Measurements from ENCODE around the gene SYT1.
A peak's percentile ranks its signal among the peaks of the same experiment; 100 is the strongest.

The SYT1 gene

DNA sequence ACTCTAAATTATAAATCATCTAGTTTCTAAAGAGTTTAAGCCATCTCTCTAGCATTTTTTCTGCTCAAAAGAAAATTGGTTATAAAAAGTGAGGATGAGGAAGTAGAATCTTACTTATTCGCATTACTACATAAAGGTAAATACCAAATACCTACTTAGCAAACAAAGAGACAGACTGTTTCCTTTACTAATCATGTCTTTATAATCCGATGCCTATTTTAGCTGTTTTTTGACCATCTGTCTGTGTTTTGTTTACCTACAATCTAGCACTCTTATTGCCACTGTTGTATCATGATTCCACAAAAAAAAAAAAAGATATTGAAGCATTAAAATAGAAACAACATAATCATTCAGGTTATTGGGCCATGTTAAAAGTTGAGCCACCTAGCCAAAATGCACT, 430.0 kb downstream of the SYT1 start (continued):
- TF ChIP-seq, protein P1, sequence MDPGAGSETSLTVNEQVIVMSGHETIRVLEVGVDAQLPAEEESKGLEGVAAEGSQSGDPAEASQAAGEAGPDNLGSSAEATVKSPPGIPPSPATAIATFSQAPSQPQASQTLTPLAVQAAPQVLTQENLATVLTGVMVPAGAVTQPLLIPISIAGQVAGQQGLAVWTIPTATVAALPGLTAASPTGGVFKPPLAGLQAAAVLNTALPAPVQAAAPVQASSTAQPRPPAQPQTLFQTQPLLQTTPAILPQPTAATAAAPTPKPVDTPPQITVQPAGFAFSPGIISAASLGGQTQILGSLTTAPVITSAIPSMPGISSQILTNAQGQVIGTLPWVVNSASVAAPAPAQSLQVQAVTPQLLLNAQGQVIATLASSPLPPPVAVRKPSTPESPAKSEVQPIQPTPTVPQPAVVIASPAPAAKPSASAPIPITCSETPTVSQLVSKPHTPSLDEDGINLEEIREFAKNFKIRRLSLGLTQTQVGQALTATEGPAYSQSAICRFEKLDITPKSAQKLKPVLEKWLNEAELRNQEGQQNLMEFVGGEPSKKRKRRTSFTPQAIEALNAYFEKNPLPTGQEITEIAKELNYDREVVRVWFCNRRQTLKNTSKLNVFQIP (CRISPR knock-in tag; IDR thresholded peaks at IDR 0.05; ENCODE audit: borderline replicate concordance, low read depth): no peak
- no peak for TF ChIP-seq RARB (CRISPR knock-in tag; IDR thresholded peaks at IDR 0.05)

DNA sequence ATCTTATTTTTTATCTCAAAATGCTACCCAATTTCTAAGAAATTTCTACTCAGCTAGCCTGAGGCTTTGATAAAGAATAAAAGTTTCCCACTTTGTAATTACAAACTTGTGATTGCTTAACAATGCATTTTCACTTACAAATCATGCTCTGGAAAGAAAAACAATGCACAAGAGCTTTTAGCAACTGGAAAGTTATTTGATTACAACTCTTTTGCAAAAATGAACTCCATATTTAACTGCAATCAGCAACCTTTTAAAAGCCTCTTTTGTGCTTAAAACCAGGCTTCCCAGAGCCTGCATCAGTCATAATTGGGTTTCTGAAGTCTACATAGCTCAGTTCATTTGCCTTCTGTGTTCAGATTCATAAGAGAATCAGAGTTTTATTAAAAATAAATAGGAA, 431.0 kb downstream of the SYT1 start:
- TF ChIP-seq ISL1 (CRISPR knock-in tag; IDR thresholded peaks at IDR 0.05) (peak; percentile 46), ZFP3 (CRISPR knock-in tag; IDR thresholded peaks at IDR 0.05) (no peak)
- TF ChIP-seq, protein P2, sequence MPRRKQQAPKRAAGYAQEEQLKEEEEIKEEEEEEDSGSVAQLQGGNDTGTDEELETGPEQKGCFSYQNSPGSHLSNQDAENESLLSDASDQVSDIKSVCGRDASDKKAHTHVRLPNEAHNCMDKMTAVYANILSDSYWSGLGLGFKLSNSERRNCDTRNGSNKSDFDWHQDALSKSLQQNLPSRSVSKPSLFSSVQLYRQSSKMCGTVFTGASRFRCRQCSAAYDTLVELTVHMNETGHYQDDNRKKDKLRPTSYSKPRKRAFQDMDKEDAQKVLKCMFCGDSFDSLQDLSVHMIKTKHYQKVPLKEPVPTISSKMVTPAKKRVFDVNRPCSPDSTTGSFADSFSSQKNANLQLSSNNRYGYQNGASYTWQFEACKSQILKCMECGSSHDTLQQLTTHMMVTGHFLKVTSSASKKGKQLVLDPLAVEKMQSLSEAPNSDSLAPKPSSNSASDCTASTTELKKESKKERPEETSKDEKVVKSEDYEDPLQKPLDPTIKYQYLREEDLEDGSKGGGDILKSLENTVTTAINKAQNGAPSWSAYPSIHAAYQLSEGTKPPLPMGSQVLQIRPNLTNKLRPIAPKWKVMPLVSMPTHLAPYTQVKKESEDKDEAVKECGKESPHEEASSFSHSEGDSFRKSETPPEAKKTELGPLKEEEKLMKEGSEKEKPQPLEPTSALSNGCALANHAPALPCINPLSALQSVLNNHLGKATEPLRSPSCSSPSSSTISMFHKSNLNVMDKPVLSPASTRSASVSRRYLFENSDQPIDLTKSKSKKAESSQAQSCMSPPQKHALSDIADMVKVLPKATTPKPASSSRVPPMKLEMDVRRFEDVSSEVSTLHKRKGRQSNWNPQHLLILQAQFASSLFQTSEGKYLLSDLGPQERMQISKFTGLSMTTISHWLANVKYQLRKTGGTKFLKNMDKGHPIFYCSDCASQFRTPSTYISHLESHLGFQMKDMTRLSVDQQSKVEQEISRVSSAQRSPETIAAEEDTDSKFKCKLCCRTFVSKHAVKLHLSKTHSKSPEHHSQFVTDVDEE (CRISPR knock-in tag; IDR thresholded peaks at IDR 0.05): 0 out of 2 replicates have a peak, but pooled peaks have one; percentile 29
- ATAC-seq: peak; percentile 49; the same call in 2 of the 3 replicates

DNA sequence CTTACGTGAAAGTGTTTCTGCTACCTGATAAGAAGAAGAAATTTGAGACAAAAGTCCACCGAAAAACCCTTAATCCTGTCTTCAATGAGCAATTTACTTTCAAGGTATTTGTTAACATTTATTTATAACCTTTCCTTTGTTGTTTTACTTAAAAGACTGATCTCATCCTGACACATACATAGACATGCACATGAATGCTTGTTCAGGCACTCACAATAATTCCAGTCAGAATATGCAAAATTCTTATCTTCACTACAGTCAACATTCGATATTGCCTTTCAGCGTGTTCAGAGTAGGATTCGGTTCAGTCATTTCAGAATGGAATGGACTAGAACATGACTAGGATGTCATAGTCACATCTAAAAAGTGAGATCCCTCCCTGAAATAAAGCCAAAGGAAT, 431.6 kb downstream of the SYT1 start:
- TF ChIP-seq, protein P3, sequence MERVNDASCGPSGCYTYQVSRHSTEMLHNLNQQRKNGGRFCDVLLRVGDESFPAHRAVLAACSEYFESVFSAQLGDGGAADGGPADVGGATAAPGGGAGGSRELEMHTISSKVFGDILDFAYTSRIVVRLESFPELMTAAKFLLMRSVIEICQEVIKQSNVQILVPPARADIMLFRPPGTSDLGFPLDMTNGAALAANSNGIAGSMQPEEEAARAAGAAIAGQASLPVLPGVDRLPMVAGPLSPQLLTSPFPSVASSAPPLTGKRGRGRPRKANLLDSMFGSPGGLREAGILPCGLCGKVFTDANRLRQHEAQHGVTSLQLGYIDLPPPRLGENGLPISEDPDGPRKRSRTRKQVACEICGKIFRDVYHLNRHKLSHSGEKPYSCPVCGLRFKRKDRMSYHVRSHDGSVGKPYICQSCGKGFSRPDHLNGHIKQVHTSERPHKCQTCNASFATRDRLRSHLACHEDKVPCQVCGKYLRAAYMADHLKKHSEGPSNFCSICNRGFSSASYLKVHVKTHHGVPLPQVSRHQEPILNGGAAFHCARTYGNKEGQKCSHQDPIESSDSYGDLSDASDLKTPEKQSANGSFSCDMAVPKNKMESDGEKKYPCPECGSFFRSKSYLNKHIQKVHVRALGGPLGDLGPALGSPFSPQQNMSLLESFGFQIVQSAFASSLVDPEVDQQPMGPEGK (CRISPR knock-in tag; IDR thresholded peaks at IDR 0.05; ENCODE audit: borderline replicate concordance): no peak
- TF ChIP-seq ZFP30 (CRISPR knock-in tag; IDR thresholded peaks at IDR 0.05) (no peak), ZC3H10 (CRISPR knock-in tag; IDR thresholded peaks at IDR 0.05) (no peak), ARNTL (CRISPR knock-in tag; IDR thresholded peaks at IDR 0.05; ENCODE audit: borderline replicate concordance, low read depth) (no peak), ZNF8 (CRISPR knock-in tag; IDR thresholded peaks at IDR 0.05) (no peak), GLIS3 (CRISPR knock-in tag; IDR thresholded peaks at IDR 0.05) (no peak), ZNF565 (CRISPR knock-in tag; conservative IDR thresholded peaks at IDR 0.05; ENCODE audit: low read depth) (no peak), TCF4 (CRISPR knock-in tag; IDR thresholded peaks at IDR 0.05; ENCODE audit: borderline replicate concordance) (no peak)
- TF ChIP-seq, protein P4, sequence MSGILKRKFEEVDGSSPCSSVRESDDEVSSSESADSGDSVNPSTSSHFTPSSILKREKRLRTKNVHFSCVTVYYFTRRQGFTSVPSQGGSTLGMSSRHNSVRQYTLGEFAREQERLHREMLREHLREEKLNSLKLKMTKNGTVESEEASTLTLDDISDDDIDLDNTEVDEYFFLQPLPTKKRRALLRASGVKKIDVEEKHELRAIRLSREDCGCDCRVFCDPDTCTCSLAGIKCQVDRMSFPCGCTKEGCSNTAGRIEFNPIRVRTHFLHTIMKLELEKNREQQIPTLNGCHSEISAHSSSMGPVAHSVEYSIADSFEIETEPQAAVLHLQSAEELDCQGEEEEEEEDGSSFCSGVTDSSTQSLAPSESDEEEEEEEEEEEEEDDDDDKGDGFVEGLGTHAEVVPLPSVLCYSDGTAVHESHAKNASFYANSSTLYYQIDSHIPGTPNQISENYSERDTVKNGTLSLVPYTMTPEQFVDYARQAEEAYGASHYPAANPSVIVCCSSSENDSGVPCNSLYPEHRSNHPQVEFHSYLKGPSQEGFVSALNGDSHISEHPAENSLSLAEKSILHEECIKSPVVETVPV (CRISPR knock-in tag; IDR thresholded peaks at IDR 0.05): no peak
- TF ChIP-seq, protein P5, sequence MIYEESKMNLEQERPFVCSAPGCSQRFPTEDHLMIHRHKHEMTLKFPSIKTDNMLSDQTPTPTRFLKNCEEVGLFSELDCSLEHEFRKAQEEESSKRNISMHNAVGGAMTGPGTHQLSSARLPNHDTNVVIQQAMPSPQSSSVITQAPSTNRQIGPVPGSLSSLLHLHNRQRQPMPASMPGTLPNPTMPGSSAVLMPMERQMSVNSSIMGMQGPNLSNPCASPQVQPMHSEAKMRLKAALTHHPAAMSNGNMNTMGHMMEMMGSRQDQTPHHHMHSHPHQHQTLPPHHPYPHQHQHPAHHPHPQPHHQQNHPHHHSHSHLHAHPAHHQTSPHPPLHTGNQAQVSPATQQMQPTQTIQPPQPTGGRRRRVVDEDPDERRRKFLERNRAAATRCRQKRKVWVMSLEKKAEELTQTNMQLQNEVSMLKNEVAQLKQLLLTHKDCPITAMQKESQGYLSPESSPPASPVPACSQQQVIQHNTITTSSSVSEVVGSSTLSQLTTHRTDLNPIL (CRISPR knock-in tag; IDR thresholded peaks at IDR 0.05; ENCODE audit: low read depth): no peak
- peak; percentile 42; the same call in 2 of the 3 replicates for ATAC-seq

DNA sequence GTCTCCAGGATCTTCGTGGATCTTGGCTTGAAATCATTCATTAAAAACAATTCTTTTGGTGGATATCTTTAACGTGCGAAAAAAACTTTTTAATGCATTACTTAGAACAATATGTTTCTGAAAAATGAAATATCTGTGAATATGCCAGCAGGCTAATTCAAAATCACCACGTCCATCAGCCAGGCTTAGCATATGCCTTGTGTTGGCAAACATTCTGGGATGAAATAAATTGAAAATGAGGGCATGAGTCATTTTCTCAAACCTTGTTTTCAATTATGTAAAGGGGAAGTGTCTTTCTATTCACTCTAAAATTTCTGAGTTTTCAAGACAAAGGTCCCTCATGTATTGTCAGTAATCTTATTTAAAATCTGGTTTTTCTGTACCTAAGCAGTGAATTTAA, 432.3 kb downstream of the SYT1 start:
- TF ChIP-seq OSR1 (CRISPR knock-in tag; IDR thresholded peaks at IDR 0.05) (no peak), SNAI2 (CRISPR knock-in tag; IDR thresholded peaks at IDR 0.05) (no peak), RARB (CRISPR knock-in tag; IDR thresholded peaks at IDR 0.05) (no peak), ARNTL (CRISPR knock-in tag; IDR thresholded peaks at IDR 0.05; ENCODE audit: borderline replicate concordance, low read depth) (no peak), ZFP3 (CRISPR knock-in tag; IDR thresholded peaks at IDR 0.05) (no peak), ISL1 (CRISPR knock-in tag; IDR thresholded peaks at IDR 0.05) (0 out of 2 replicates have a peak, but pooled peaks have one; percentile 32), ZNF8 (CRISPR knock-in tag; IDR thresholded peaks at IDR 0.05) (no peak), ZC3H10 (CRISPR knock-in tag; IDR thresholded peaks at IDR 0.05) (no peak), ZNF565 (CRISPR knock-in tag; conservative IDR thresholded peaks at IDR 0.05; ENCODE audit: low read depth) (no peak)
- peak; percentile 59 for ATAC-seq

Data from SK-N-SH treated with all-trans-retinoic acid at 6 μM for 48 hours (cell line).